IMR-90 (cell line): ENCODE measurements around the gene TRIM44.

Source experiments
- BHLHE40 ChIP-seq: fragments of 150-350 bp; IDR thresholded peaks from 2 replicates; pipeline ENCODE4 v1.6.1; 2016; ENCODE audit warnings: mild to moderate bottlenecking, low read depth, low read length
- CHD1 ChIP-seq: IDR thresholded peaks from 2 replicates; pipeline ENCODE4 v1.6.1; 2012; ENCODE audit warnings: low read depth, low read length, improper control_type of control experiment
- CTCF ChIP-seq: conservative IDR thresholded peaks from 2 replicates; pipeline ENCODE4 v1.5.1; 2012; ENCODE audit warnings: mild to moderate bottlenecking, low read depth, low read length, improper control_type of control experiment
- MAFK ChIP-seq: IDR thresholded peaks from 2 replicates; pipeline ENCODE4 v1.6.1; 2012; ENCODE audit warnings: low read depth, low read length, improper control_type of control experiment
- MXI1 ChIP-seq: IDR thresholded peaks from 2 replicates; pipeline ENCODE4 v1.6.1; 2012; ENCODE audit warnings: low read depth, mild to moderate bottlenecking, low read length, moderate library complexity, borderline replicate concordance
- POLR2A ChIP-seq: IDR thresholded peaks from 2 replicates; pipeline ENCODE4 v1.6.1; 2012; ENCODE audit warnings: mild to moderate bottlenecking, low read depth, low read length
- RFX5 ChIP-seq: IDR thresholded peaks from 2 replicates; pipeline ENCODE4 v1.8.0; 2012; ENCODE audit warnings: low read depth, mild to moderate bottlenecking, low read length, moderate library complexity
- SMC3 ChIP-seq: fragments of 150-350 bp; IDR thresholded peaks from 2 replicates; pipeline ENCODE4 v1.6.1; 2016; ENCODE audit warnings: low read depth, mild to moderate bottlenecking, antibody characterized with exemption, low read length, moderate library complexity

DNA sequence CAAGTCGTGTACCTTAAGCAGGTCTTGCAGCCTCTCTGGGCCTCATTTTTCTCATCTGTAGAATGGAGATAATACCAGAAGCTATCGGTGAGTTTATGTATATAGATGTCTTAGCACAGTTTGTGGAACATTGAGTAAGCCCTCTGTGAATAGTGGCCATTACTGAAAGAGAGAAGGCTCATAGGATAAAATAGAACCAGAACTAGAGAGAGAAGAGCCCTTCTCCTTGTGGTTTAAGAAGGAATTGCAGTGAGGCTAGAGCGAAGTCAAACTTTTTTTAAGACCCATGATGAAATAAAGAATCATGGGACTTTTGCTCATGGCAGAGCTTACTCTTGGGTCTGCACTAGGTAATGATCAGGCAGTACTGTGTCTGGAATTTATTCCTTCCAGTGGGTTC is 137.1 kb downstream of the TRIM44 start:
- TF ChIP-seq CTCF (no peak), POLR2A (no peak), RFX5 (no peak), BHLHE40 (no peak), MAFK (no peak), MXI1 (no peak), SMC3 (no peak), CHD1 (no peak)
